Coronary artery (tissue), 2 donors: Measurements from ENCODE around the gene STRA6.
"Not testable (repeated sequence)": the region's sequence is repeated elsewhere in the genome, so short reads cannot be mapped to it uniquely, and the experiment has no call there.

ENCODE experiments used
- DNase-seq: peaks from one replicate; pipeline ENCODE4 v3.0.0-alpha.2; 2017; ENCODE audit warnings: low spot score
- H3K27ac ChIP-seq, 2 donors: fragments of 200-600 bp; sonication (generic); one replicate each; pipeline ENCODE4 v1.5.1; 2016 to 2019
- H3K4me3 ChIP-seq: fragments of 200-600 bp; sonication (generic); 2 replicates; pipeline ENCODE4 v1.5.1; 2016; ENCODE audit warnings: mild to moderate bottlenecking, moderate library complexity
- CTCF ChIP-seq: fragments of 200-600 bp; sonication (generic); IDR thresholded peaks from one replicate; pipeline ENCODE4 v1.5.1; 2019; ENCODE audit warnings: antibody characterized with exemption

The STRA6 gene

GRCh38 chr15:74170875-74171578, 31.6 kb downstream of the STRA6 start:
- TF ChIP-seq CTCF: no peak
- H3K27ac ChIP-seq: no peak overlapping the region
- peak; percentile 64 for DNase-seq
- no peak overlapping the region for H3K4me3 ChIP-seq

DNA sequence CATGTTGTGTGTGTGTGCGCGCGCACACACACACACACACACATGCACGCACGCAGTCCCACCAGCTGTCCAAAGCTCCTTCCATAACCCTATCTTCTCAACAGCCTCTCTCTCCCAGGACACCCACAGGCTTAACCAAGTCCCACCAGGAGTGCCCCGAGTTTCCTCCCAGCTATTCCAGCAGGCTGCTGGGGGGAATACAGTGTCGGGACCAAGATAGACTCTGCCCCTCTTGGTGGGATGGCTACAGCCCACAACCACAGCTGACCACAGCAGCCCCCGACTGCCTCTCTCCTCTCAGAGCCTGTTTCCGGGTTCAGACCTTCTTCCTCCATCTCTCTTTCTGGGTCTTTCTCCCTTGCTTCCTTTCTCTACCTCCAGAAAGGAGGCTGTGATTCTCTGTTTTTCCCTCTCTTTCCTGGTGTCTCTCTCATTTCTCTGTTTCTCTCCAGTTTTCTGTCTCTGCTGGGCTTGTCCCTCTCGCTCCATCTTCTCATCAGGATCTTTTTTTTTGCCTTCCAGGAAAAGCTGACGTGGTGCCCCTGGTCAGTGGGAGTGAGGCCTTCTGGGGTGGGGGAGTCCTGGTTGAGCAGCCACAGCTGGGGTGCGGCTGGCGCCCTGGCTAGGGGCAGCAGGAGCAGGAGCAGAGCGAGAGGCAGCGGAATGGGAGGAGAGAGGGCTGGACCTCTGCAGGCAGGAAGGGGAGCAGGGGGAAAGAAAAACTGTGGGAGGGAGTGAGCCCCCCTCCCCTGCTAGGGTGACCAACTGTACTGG, 32.3 kb downstream of the STRA6 start:
- no peak for TF ChIP-seq CTCF
- DNase-seq: peak; percentile 64
- H3K27ac ChIP-seq: no peak overlapping the region
- H3K4me3 ChIP-seq: no peak overlapping the region

DNA sequence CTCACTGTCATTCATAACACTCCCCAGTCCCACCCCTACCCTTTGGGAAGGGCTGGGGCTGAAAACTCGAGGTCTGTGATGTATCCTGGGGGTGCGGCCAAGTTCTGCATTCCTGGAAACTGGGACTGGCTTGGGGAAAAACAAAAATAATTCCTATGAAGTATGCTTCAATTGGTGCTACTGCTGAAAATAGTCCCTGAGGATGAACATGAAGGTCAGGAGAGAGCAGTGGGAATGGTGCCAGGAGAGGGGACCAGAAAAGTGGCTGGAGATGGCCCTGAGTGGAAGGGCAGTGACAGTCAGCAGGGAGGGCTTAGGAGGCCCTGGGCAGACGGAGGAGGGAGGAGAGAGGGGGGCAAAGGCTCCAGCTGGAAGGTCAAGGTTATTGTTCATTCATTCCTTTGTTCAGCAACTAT, 33.9 kb downstream of the STRA6 start:
- no peak for DNase-seq
- TF ChIP-seq CTCF: no peak
- H3K27ac ChIP-seq: peak overlapping the region in 1 of 2 donors; percentile 42

DNA sequence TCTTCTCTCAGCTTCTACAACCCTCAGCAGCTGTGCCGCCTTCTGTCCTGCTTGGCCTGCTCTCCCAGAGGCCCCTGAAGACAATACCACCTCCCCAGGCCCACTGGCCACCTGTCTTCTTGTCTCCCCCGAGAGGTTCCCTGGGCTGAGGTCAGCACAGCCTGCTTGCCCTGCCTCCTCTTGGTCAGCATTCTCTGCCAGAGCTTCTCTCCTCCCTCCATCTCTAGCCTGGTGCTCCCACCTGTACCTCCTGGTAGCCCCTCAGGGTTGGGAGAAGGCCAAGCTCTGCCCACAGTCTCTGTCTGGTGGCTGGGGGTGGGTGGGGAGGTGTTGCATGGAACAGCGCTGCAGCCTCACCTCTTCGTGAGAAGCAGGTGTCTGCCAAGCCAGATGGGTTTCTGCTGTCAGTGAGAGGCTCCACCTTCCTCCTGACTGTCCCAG, 34.7 kb downstream of the STRA6 start:
- H3K27ac ChIP-seq: no peak overlapping the region
- DNase-seq: no peak
- TF ChIP-seq CTCF: no peak
- no peak overlapping the region for H3K4me3 ChIP-seq

More for the DNA sequence above, 33.9 kb downstream of the STRA6 start:
- no peak overlapping the region for H3K4me3 ChIP-seq

- no peak for DNase-seq
- TF ChIP-seq CTCF: no peak
- no peak overlapping the region for H3K27ac ChIP-seq
Measured at GRCh38 chr15:74165461-74165860, 37.1 kb downstream of the STRA6 start.

GRCh38 chr15:74162195-74162536, 40.4 kb downstream of the STRA6 start:
- H3K4me3 ChIP-seq, H3K27ac ChIP-seq, DNase-seq: not testable (repeated sequence)

More at GRCh38 chr15:74165461-74165860, 37.1 kb downstream of the STRA6 start:
- no peak overlapping the region for H3K4me3 ChIP-seq

DNA sequence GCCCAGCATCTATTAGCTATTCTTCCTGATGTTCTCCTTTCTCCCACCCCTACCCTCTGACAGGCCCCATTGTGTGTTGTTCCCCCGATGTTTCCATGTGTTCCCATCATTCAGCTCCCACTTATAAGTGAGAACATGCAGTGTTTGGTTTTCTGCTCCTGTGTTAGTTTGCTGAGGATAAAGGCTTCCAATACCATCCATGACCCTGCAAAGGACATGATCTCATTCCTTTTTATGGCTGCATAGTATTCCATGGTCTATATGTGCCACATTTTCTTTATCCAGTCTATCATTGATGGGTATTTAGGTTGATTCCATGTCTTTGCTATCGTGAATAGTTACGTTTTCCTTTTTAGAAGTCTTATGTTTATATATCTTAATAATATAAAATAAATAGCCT, 42.2 kb downstream of the STRA6 start:
- not testable (repeated sequence) for H3K4me3 ChIP-seq, H3K27ac ChIP-seq

GRCh38 chr15:74159773-74160172, 42.8 kb downstream of the STRA6 start:
- Histone ChIP-seq H3K4me3 (no peak overlapping the region), H3K27ac (peak overlapping the region in 1 of 2 donors; percentile 22)
- DNase-seq: no peak
- TF ChIP-seq CTCF: no peak

More for the DNA sequence above, 42.2 kb downstream of the STRA6 start:
- not testable (repeated sequence) for DNase-seq
